H9 (cell line): Measurements from ENCODE around the gene TMEM170B. TPM values are rescaled to one million over a fixed set of nuclear protein-coding genes. Genes with fewer than 3 reads are reported as not detected.

ENCODE experiments used
- DNase-seq: peaks from one replicate; pipeline ENCODE4 v3.0.0-alpha.2; 2017
- H2AFZ ChIP-seq: one replicate; pipeline ENCODE4 v1.6.1; 2013; ENCODE audit warnings: mild to moderate bottlenecking, low read length, control low read depth, moderate library complexity
- H2AK5ac ChIP-seq: 2 replicates; pipeline ENCODE4 v1.6.1; 2013; ENCODE audit warnings: low read length, control low read depth, mixed read lengths; ENCODE audit not compliant: insufficient read length
- H2BK120ac ChIP-seq: one replicate; pipeline ENCODE4 v1.6.1; 2013; ENCODE audit warnings: low read depth, mild to moderate bottlenecking, low read length, control low read depth, inconsistent platforms; ENCODE audit not compliant: poor library complexity, severe bottlenecking
- H2BK12ac ChIP-seq: 2 replicates; pipeline ENCODE4 v1.6.1; 2013; ENCODE audit warnings: low read length, control low read depth, mixed read lengths, low read depth; ENCODE audit not compliant: insufficient read length
- H2BK15ac ChIP-seq: 2 replicates; pipeline ENCODE4 v1.6.1; 2013; ENCODE audit warnings: low read depth, low read length, control low read depth
- H2BK20ac ChIP-seq: one replicate; pipeline ENCODE4 v1.6.1; 2013; ENCODE audit warnings: low read depth, mild to moderate bottlenecking, low read length, control low read depth, inconsistent platforms; ENCODE audit not compliant: poor library complexity, severe bottlenecking
- H2BK5ac ChIP-seq: 2 replicates; pipeline ENCODE4 v1.6.1; 2013; ENCODE audit warnings: low read length, control low read depth, mixed read lengths; ENCODE audit not compliant: insufficient read length
- H3K14ac ChIP-seq: 2 replicates; pipeline ENCODE4 v1.6.1; 2013; ENCODE audit warnings: low read length, control low read depth; ENCODE audit not compliant: insufficient read depth
- H3K18ac ChIP-seq: 2 replicates; pipeline ENCODE4 v1.6.1; 2013; ENCODE audit warnings: low read depth, mild to moderate bottlenecking, mixed read lengths, low read length, control low read depth; ENCODE audit not compliant: insufficient read length
- H3K23ac ChIP-seq: 2 replicates; pipeline ENCODE4 v1.6.1; 2013; ENCODE audit warnings: low read length, control low read depth, mixed read lengths, low read depth; ENCODE audit not compliant: insufficient read length
- H3K23me2 ChIP-seq: 2 replicates; pipeline ENCODE4 v1.6.1; 2013; ENCODE audit warnings: low read depth, mild to moderate bottlenecking, mixed read lengths, low read length, control low read depth; ENCODE audit not compliant: insufficient read length, poor library complexity, severe bottlenecking
- H3K27ac ChIP-seq: 2 replicates; pipeline ENCODE4 v1.5.1; 2013; ENCODE audit warnings: low read length, control low read depth, mixed read lengths, low read depth; ENCODE audit not compliant: insufficient read length
- H3K27me3 ChIP-seq: 2 replicates; pipeline ENCODE4 v1.6.1; 2013; ENCODE audit warnings: low read length, control low read depth, inconsistent platforms; ENCODE audit not compliant: insufficient read depth
- H3K4ac ChIP-seq: 2 replicates; pipeline ENCODE4 v1.6.1; 2013; ENCODE audit warnings: low read depth, mild to moderate bottlenecking, control low read depth, inconsistent platforms, low read length, moderate library complexity
- H3K4me1 ChIP-seq: 2 replicates; pipeline ENCODE4 v1.6.1; 2013; ENCODE audit warnings: low read length, control low read depth, inconsistent platforms; ENCODE audit not compliant: insufficient read depth
- H3K4me2 ChIP-seq: 2 replicates; pipeline ENCODE4 v1.6.1; 2013; ENCODE audit warnings: low read length, control low read depth, mixed read lengths; ENCODE audit not compliant: insufficient read length, insufficient read depth
- H3K56ac ChIP-seq: 2 replicates; pipeline ENCODE4 v1.6.1; 2013; ENCODE audit warnings: low read depth, mild to moderate bottlenecking, mixed read lengths, low read length, control low read depth; ENCODE audit not compliant: insufficient read length
- H3K79me1 ChIP-seq: 2 replicates; pipeline ENCODE4 v1.6.1; 2013; ENCODE audit warnings: low read depth, mild to moderate bottlenecking, moderate library complexity, low read length, control low read depth, inconsistent platforms; ENCODE audit not compliant: insufficient read depth, poor library complexity, severe bottlenecking
- H3K79me2 ChIP-seq: 2 replicates; pipeline ENCODE4 v1.6.1; 2013; ENCODE audit warnings: low read length, control low read depth, inconsistent platforms; ENCODE audit not compliant: insufficient read depth
- H3K9ac ChIP-seq: 2 replicates; pipeline ENCODE4 v1.6.1; 2013; ENCODE audit warnings: low read length, control low read depth, mixed read lengths; ENCODE audit not compliant: insufficient read length; ENCODE audit errors: extremely low read depth
- H3K9me3 ChIP-seq: one replicate; pipeline ENCODE4 v1.6.1; 2013; ENCODE audit warnings: low read depth, low read length, inconsistent platforms; ENCODE audit not compliant: control insufficient read depth
- H3T11ph ChIP-seq: one replicate; pipeline ENCODE4 v1.6.1; 2013; ENCODE audit warnings: mild to moderate bottlenecking, low read length, control low read depth, inconsistent platforms
- H4K20me1 ChIP-seq: one replicate; pipeline ENCODE4 v1.6.1; 2013; ENCODE audit not compliant: control insufficient read depth, insufficient read length, insufficient read depth
- H4K5ac ChIP-seq: 2 replicates; pipeline ENCODE4 v1.6.1; 2013; ENCODE audit warnings: low read depth, mild to moderate bottlenecking, mixed read lengths, low read length, control low read depth; ENCODE audit not compliant: insufficient read length
- H4K8ac ChIP-seq: replicated peaks from 2 replicates; pipeline ENCODE4 v1.6.1; 2013; ENCODE audit warnings: low read length, control low read depth, mixed read lengths, low read depth; ENCODE audit not compliant: insufficient read length
- H4K91ac ChIP-seq: 2 replicates; pipeline ENCODE4 v1.6.1; 2013; ENCODE audit warnings: low read depth, mild to moderate bottlenecking, moderate library complexity, mixed read lengths, low read length, control low read depth; ENCODE audit not compliant: insufficient read length
- H3K27ac Mint-ChIP-seq, 3 experiments: 2 replicates in 2 of 3; 3 replicates in 1 of 3; pipeline ENCODE4 v1.8.0; 2020 to 2021; ENCODE audit warnings: mixed read lengths in 3 of 3, mild to moderate bottlenecking in 1 of 3, moderate library complexity in 1 of 3
- H3K27me3 Mint-ChIP-seq: 2 replicates; pipeline ENCODE4 v1.8.0; 2021; ENCODE audit warnings: low read depth, mild to moderate bottlenecking, moderate library complexity, mixed read lengths
- H3K36me3 Mint-ChIP-seq, 3 experiments: 2 replicates in 2 of 3; 3 replicates in 1 of 3; pipeline ENCODE4 v1.8.0; 2020 to 2021; ENCODE audit warnings: low read depth in 3 of 3, mixed read lengths in 3 of 3; ENCODE audit not compliant: insufficient read depth in 1 of 3
- H3K4me1 Mint-ChIP-seq, 2 experiments: 2 replicates each; pipeline ENCODE4 v1.8.0; 2020; ENCODE audit warnings: mixed read lengths in 2 of 2
- H3K4me3 Mint-ChIP-seq, 2 experiments: 2 replicates in 1 of 2; 3 replicates in 1 of 2; pipeline ENCODE4 v1.8.0; 2020 to 2021; ENCODE audit warnings: mild to moderate bottlenecking in 2 of 2, mixed read lengths in 2 of 2, moderate library complexity in 1 of 2
- H3K9me3 Mint-ChIP-seq, 2 experiments: 2 replicates in 1 of 2; 3 replicates in 1 of 2; pipeline ENCODE4 v1.8.0; 2020; ENCODE audit warnings: mild to moderate bottlenecking in 2 of 2, mixed read lengths in 2 of 2, moderate library complexity in 1 of 2
- CTCF ChIP-seq: fragments of 200-600 bp; sonication (generic); conservative IDR thresholded peaks from 3 replicates; pipeline ENCODE4 v1.8.0; 2021; ENCODE audit warnings: antibody characterized with exemption, mild to moderate bottlenecking
- WGBS: extraction: QIAGEN DNeasy Blood & Tissue Kit; methylation state at CpG from one replicate; pipeline ENCODE4 v1.1.7; 2013; ENCODE audit warnings: missing lambda C conversion rate, low lambda C conversion rate, mixed read lengths; ENCODE audit not compliant: insufficient read length; ENCODE audit errors: extremely low coverage; 5-methylcytosine and 5-hydroxymethylcytosine counted together
- total RNA-seq: library from RNA; stranded (reverse); gene quantifications from 2 replicates; pipeline ENCODE4 v1.2.1, GENCODE V29; 2021

Gene TMEM170B
- total RNA-seq, 1 experiment from 2014 or later: 2.9 TPM

GRCh38 chr6:11621119-11621518 is 83.6 kb downstream of the TMEM170B start:
- WGBS: no CpG with 5 or more reads among the region's 5 CpGs
- Histone ChIP-seq H3K4me1 (no peaks in the 10 kb centered on the region), H3K4ac (no peak overlapping the region), H2BK15ac (no peak overlapping the region), H3K79me2 (no peaks in the 10 kb centered on the region), H2AFZ (no peak overlapping the region), H4K5ac (no peak overlapping the region), H3K23ac (no peak overlapping the region), H2BK20ac (no peak overlapping the region), H2BK5ac (no peak overlapping the region), H2AK5ac (no peak overlapping the region), H3K4me2 (no peak overlapping the region), H3K27ac (no peak overlapping the region), H3K23me2 (no peaks in the 10 kb centered on the region), H3K79me1 (no peaks in the 10 kb centered on the region), H2BK120ac (no peak overlapping the region), H3K27me3 (no peaks in the 10 kb centered on the region), H3K56ac (no peak overlapping the region), H3K14ac (no peak overlapping the region), H4K91ac (no peak overlapping the region), H4K8ac (no peak overlapping the region), H2BK12ac (no peak overlapping the region), H3T11ph (no peak overlapping the region), H4K20me1 (no peaks in the 10 kb centered on the region), H3K9me3 (no peaks in the 10 kb centered on the region), H3K9ac (no peak overlapping the region), H3K18ac (no peak overlapping the region)
- no peak for DNase-seq
- Mint-ChIP-seq H3K4me1 (no peaks in the 10 kb centered on the region), H3K4me3 (no peak overlapping the region), H3K27me3 (no peaks in the 10 kb centered on the region), H3K27ac (no peak overlapping the region), H3K9me3 (peaks cover 0 to 9% of the 10 kb centered on the region in 2 experiments; a peak in 1 of 5 replicates), H3K36me3 (peaks cover 0 to 2% (median 0%) of the 10 kb centered on the region in 3 experiments; a peak in 1 of 7 replicates)
- no peak for TF ChIP-seq CTCF
